WERI-Rb-1 (cell line): Measurements from ENCODE around the gene SYNPO2.

ENCODE experiments used
- DNase-seq: peaks from one replicate; pipeline ENCODE4 v3.0.0-alpha.2; 2020
- H3K27ac ChIP-seq: fragments of 250-450 bp; sonication (Bioruptor Pico); 2 replicates; pipeline ENCODE4 v1.5.1; 2020; ENCODE audit warnings: mild to moderate bottlenecking, moderate library complexity
- H3K27me3 ChIP-seq: fragments of 250-450 bp; sonication (Bioruptor Pico); 2 replicates; pipeline ENCODE4 v1.5.1; 2021; ENCODE audit warnings: mild to moderate bottlenecking, low read depth, moderate library complexity; ENCODE audit not compliant: insufficient read depth, severe bottlenecking
- H3K36me3 ChIP-seq: fragments of 250-450 bp; sonication (Bioruptor Pico); 2 replicates; pipeline ENCODE4 v1.5.1; 2020; ENCODE audit warnings: mild to moderate bottlenecking, moderate library complexity
- H3K4me3 ChIP-seq: 2 replicates; pipeline ENCODE4 v1.5.1; 2011; ENCODE audit warnings: low read depth, mild to moderate bottlenecking, control low read depth, low read length
- H3K9me3 ChIP-seq: fragments of 250-450 bp; sonication (Bioruptor Pico); 2 replicates; pipeline ENCODE4 v1.5.1; 2021; ENCODE audit warnings: mild to moderate bottlenecking, moderate library complexity; ENCODE audit not compliant: severe bottlenecking
- CTCF ChIP-seq: IDR thresholded peaks from 2 replicates; pipeline ENCODE4 v1.5.1; 2011; ENCODE audit warnings: low read depth, mild to moderate bottlenecking, control low read depth, inconsistent platforms, low read length

The SYNPO2 gene

GRCh38 chr4:118845552-118846050 is 43.1 kb upstream of the SYNPO2 start:
- Histone ChIP-seq H3K9me3 (no peaks in the 10 kb centered on the region), H3K4me3 (no peak overlapping the region), H3K36me3 (no peaks in the 10 kb centered on the region), H3K27ac (no peak overlapping the region), H3K27me3 (no peaks in the 10 kb centered on the region)
- no peak for TF ChIP-seq CTCF
- DNase-seq = no peak

GRCh38 chr4:118846979-118847378 is 41.7 kb upstream of the SYNPO2 start:
- H3K27ac ChIP-seq = no peak overlapping the region
- H3K27me3 ChIP-seq = no peaks in the 10 kb centered on the region
- TF ChIP-seq CTCF = no peak
- no peaks in the 10 kb centered on the region for H3K36me3 ChIP-seq
- H3K4me3 ChIP-seq = no peak overlapping the region
- no peak for DNase-seq
- no peaks in the 10 kb centered on the region for H3K9me3 ChIP-seq

- no peak for DNase-seq
- Histone ChIP-seq H3K27ac (no peak overlapping the region), H3K9me3 (no peaks in the 10 kb centered on the region), H3K4me3 (no peak overlapping the region), H3K27me3 (no peaks in the 10 kb centered on the region), H3K36me3 (no peaks in the 10 kb centered on the region)
- no peak for TF ChIP-seq CTCF
These were observed 40.4 kb upstream of the SYNPO2 start for GRCh38 chr4:118848242-118848641.

GRCh38 chr4:118848901-118849300 is 39.8 kb upstream of the SYNPO2 start:
- H3K27ac ChIP-seq = no peak overlapping the region
- no peak for DNase-seq
- TF ChIP-seq CTCF = no peak
- H3K36me3 ChIP-seq = no peaks in the 10 kb centered on the region
- H3K9me3 ChIP-seq = no peaks in the 10 kb centered on the region
- no peaks in the 10 kb centered on the region for H3K27me3 ChIP-seq
- H3K4me3 ChIP-seq = no peak overlapping the region

- Histone ChIP-seq H3K9me3 (no peaks in the 10 kb centered on the region), H3K27me3 (no peaks in the 10 kb centered on the region), H3K36me3 (no peaks in the 10 kb centered on the region), H3K4me3 (no peak overlapping the region), H3K27ac (no peak overlapping the region)
- no peak for DNase-seq
- TF ChIP-seq CTCF = no peak
These were observed 38.7 kb upstream of the SYNPO2 start for GRCh38 chr4:118849867-118850487.

GRCh38 chr4:118850488-118851173 is 38.0 kb upstream of the SYNPO2 start:
- H3K4me3 ChIP-seq = no peak overlapping the region
- no peak for DNase-seq
- no peaks in the 10 kb centered on the region for H3K9me3 ChIP-seq
- no peaks in the 10 kb centered on the region for H3K36me3 ChIP-seq
- H3K27me3 ChIP-seq = no peaks in the 10 kb centered on the region
- H3K27ac ChIP-seq = no peak overlapping the region
- no peak for TF ChIP-seq CTCF
